Measurements from ENCODE around the gene LDHD. TPM values are rescaled to one million over a fixed set of nuclear protein-coding genes. Genes with fewer than 3 reads are reported as not detected.

Gene LDHD
- polyA plus RNA-seq, 3 donors = 3.7 to 6.3 (median 5.4) TPM

- intact Hi-C loops (cut with micrococcal nuclease) = no loop called here
- TF ChIP-seq CTCF (IDR thresholded peaks at IDR 0.05) = no peak
- H2AFZ ChIP-seq (ENCODE audit: insufficient read depth, low read depth, low read length, poor library complexity, severe bottlenecking) = no peak overlapping the region
- peaks cover 19 to 20% of the 10 kb centered on the region in 2 donors for H3K9me3 ChIP-seq (replicated peaks in 1 of 2; ENCODE audit: control insufficient read depth in 1 of 2, insufficient read depth in 1 of 2, low read length in 2 of 2)
- H3K9ac ChIP-seq (ENCODE audit: insufficient read depth, low read length, poor library complexity, severe bottlenecking) = no peak overlapping the region
- DNase-seq = no peak
- no peaks in the 10 kb centered on the region for H3K36me3 ChIP-seq (replicated peaks in 1 of 2; ENCODE audit: control insufficient read depth in 1 of 2, insufficient read depth in 2 of 2, low read length in 2 of 2)
- H3K79me2 ChIP-seq (ENCODE audit: insufficient read depth, low read length) = no peaks in the 10 kb centered on the region
- H3K27ac ChIP-seq (ENCODE audit: low read depth in 1 of 2, low read length in 2 of 2) = no peak overlapping the region
- no peak overlapping the region for H3K4me2 ChIP-seq (replicated peaks; ENCODE audit: extremely low read depth, low read length, poor library complexity, severe bottlenecking)
- H3K9me3 Mint-ChIP-seq = peaks cover 11 to 33% (median 25%) of the 10 kb centered on the region in 7 donors
- H3K27me3 ChIP-seq (ENCODE audit: control insufficient read depth in 2 of 2, insufficient read depth in 2 of 2, low read length in 2 of 2) = no peaks in the 10 kb centered on the region
- H3K4me1 Mint-ChIP-seq = peaks cover 11% of the 10 kb centered on the region
- H3K27me3 Mint-ChIP-seq (ENCODE audit: low read depth in 3 of 3) = peaks cover 2 to 5% (median 3%) of the 10 kb centered on the region in 3 donors
- no peaks in the 10 kb centered on the region for H3K36me3 Mint-ChIP-seq
- H3K4me3 Mint-ChIP-seq = no peak overlapping the region
- 90% methylated on average over 5 of the region's 6 CpGs for WGBS (ENCODE audit: insufficient coverage)
- no peak overlapping the region for H3K4me3 ChIP-seq (replicated peaks in 1 of 3; ENCODE audit: low read depth in 2 of 3, low read length in 3 of 3)
- peaks cover 12 to 16% of the 10 kb centered on the region in 2 donors for H3K4me1 ChIP-seq (ENCODE audit: control insufficient read depth in 1 of 2, insufficient read depth in 2 of 2, low read length in 2 of 2)
- H3K27ac Mint-ChIP-seq = no peak overlapping the region
- H4K20me1 ChIP-seq (ENCODE audit: insufficient read depth, low read length) = no peaks in the 10 kb centered on the region
These were observed 2.5 kb upstream of the LDHD start for GRCh38 chr16:75118943-75119539.

GRCh38 chr16:75116911-75117245, 298 bp upstream of the LDHD start:
- H3K27ac ChIP-seq (ENCODE audit: low read depth in 1 of 2, low read length in 2 of 2) = no peak overlapping the region
- Mint-ChIP-seq H3K27me3 (ENCODE audit: low read depth in 3 of 3) (peaks cover 17 to 24% (median 24%) of the 10 kb centered on the region in 3 donors), H3K4me1 (peaks cover 24% of the 10 kb centered on the region), H3K9me3 (peaks cover 7 to 27% (median 18%) of the 10 kb centered on the region in 7 donors), H3K27ac (peak overlapping the region in 1 of 7 donors; percentile 84), H3K36me3 (peaks cover 6 to 8% of the 10 kb centered on the region in 2 donors), H3K4me3 (peak overlapping the region in 1 of 2 donors; percentile 80)
- DNase-seq = no peak
- H3K27me3 ChIP-seq (ENCODE audit: control insufficient read depth in 2 of 2, insufficient read depth in 2 of 2, low read length in 2 of 2) = peaks cover 0 to 21% of the 10 kb centered on the region in 2 donors
- peaks cover 21 to 27% of the 10 kb centered on the region in 2 donors for H3K4me1 ChIP-seq (ENCODE audit: control insufficient read depth in 1 of 2, insufficient read depth in 2 of 2, low read length in 2 of 2)
- H3K4me3 ChIP-seq (replicated peaks in 1 of 3; ENCODE audit: low read depth in 2 of 3, low read length in 3 of 3) = no peak overlapping the region
- H4K20me1 ChIP-seq (ENCODE audit: insufficient read depth, low read length) = no peaks in the 10 kb centered on the region
- no peaks in the 10 kb centered on the region for H3K36me3 ChIP-seq (replicated peaks in 1 of 2; ENCODE audit: control insufficient read depth in 1 of 2, insufficient read depth in 2 of 2, low read length in 2 of 2)
- intact Hi-C loops (cut with micrococcal nuclease) = no loop called here
- peaks cover 10 to 15% of the 10 kb centered on the region in 2 donors for H3K9me3 ChIP-seq (replicated peaks in 1 of 2; ENCODE audit: control insufficient read depth in 1 of 2, insufficient read depth in 1 of 2, low read length in 2 of 2)
- no peak for TF ChIP-seq CTCF (IDR thresholded peaks at IDR 0.05)
- peak overlapping the region; percentile 69 for H2AFZ ChIP-seq (ENCODE audit: insufficient read depth, low read depth, low read length, poor library complexity, severe bottlenecking)
- H3K79me2 ChIP-seq (ENCODE audit: insufficient read depth, low read length) = no peaks in the 10 kb centered on the region
- WGBS (ENCODE audit: insufficient coverage) = no CpG with 5 or more reads among the region's 3 CpGs
- H3K4me2 ChIP-seq (replicated peaks; ENCODE audit: extremely low read depth, low read length, poor library complexity, severe bottlenecking) = no peak overlapping the region
- H3K9ac ChIP-seq (ENCODE audit: insufficient read depth, low read length, poor library complexity, severe bottlenecking) = peak overlapping the region; percentile 24
